H9 (cell line): ENCODE measurements around the gene EFNA5. TPM values are rescaled to one million over a fixed set of nuclear protein-coding genes. Genes with fewer than 3 reads are reported as not detected.

ENCODE experiments used
- DNase-seq: peaks from one replicate; pipeline ENCODE4 v3.0.0-alpha.2; 2017
- H2AFZ ChIP-seq: one replicate; pipeline ENCODE4 v1.6.1; 2013; ENCODE audit warnings: mild to moderate bottlenecking, low read length, control low read depth, moderate library complexity
- H2AK5ac ChIP-seq: 2 replicates; pipeline ENCODE4 v1.6.1; 2013; ENCODE audit warnings: low read length, control low read depth, mixed read lengths; ENCODE audit not compliant: insufficient read length
- H2BK120ac ChIP-seq: one replicate; pipeline ENCODE4 v1.6.1; 2013; ENCODE audit warnings: low read depth, mild to moderate bottlenecking, low read length, control low read depth, inconsistent platforms; ENCODE audit not compliant: poor library complexity, severe bottlenecking
- H2BK12ac ChIP-seq: 2 replicates; pipeline ENCODE4 v1.6.1; 2013; ENCODE audit warnings: low read length, control low read depth, mixed read lengths, low read depth; ENCODE audit not compliant: insufficient read length
- H2BK15ac ChIP-seq: 2 replicates; pipeline ENCODE4 v1.6.1; 2013; ENCODE audit warnings: low read depth, low read length, control low read depth
- H2BK20ac ChIP-seq: one replicate; pipeline ENCODE4 v1.6.1; 2013; ENCODE audit warnings: low read depth, mild to moderate bottlenecking, low read length, control low read depth, inconsistent platforms; ENCODE audit not compliant: poor library complexity, severe bottlenecking
- H2BK5ac ChIP-seq: 2 replicates; pipeline ENCODE4 v1.6.1; 2013; ENCODE audit warnings: low read length, control low read depth, mixed read lengths; ENCODE audit not compliant: insufficient read length
- H3K14ac ChIP-seq: 2 replicates; pipeline ENCODE4 v1.6.1; 2013; ENCODE audit warnings: low read length, control low read depth; ENCODE audit not compliant: insufficient read depth
- H3K18ac ChIP-seq: 2 replicates; pipeline ENCODE4 v1.6.1; 2013; ENCODE audit warnings: low read depth, mild to moderate bottlenecking, mixed read lengths, low read length, control low read depth; ENCODE audit not compliant: insufficient read length
- H3K23ac ChIP-seq: 2 replicates; pipeline ENCODE4 v1.6.1; 2013; ENCODE audit warnings: low read length, control low read depth, mixed read lengths, low read depth; ENCODE audit not compliant: insufficient read length
- H3K23me2 ChIP-seq: 2 replicates; pipeline ENCODE4 v1.6.1; 2013; ENCODE audit warnings: low read depth, mild to moderate bottlenecking, mixed read lengths, low read length, control low read depth; ENCODE audit not compliant: insufficient read length, poor library complexity, severe bottlenecking
- H3K27ac ChIP-seq: 2 replicates; pipeline ENCODE4 v1.5.1; 2013; ENCODE audit warnings: low read length, control low read depth, mixed read lengths, low read depth; ENCODE audit not compliant: insufficient read length
- H3K27me3 ChIP-seq: 2 replicates; pipeline ENCODE4 v1.6.1; 2013; ENCODE audit warnings: low read length, control low read depth, inconsistent platforms; ENCODE audit not compliant: insufficient read depth
- H3K4ac ChIP-seq: 2 replicates; pipeline ENCODE4 v1.6.1; 2013; ENCODE audit warnings: low read depth, mild to moderate bottlenecking, control low read depth, inconsistent platforms, low read length, moderate library complexity
- H3K4me1 ChIP-seq: 2 replicates; pipeline ENCODE4 v1.6.1; 2013; ENCODE audit warnings: low read length, control low read depth, inconsistent platforms; ENCODE audit not compliant: insufficient read depth
- H3K4me2 ChIP-seq: 2 replicates; pipeline ENCODE4 v1.6.1; 2013; ENCODE audit warnings: low read length, control low read depth, mixed read lengths; ENCODE audit not compliant: insufficient read length, insufficient read depth
- H3K56ac ChIP-seq: 2 replicates; pipeline ENCODE4 v1.6.1; 2013; ENCODE audit warnings: low read depth, mild to moderate bottlenecking, mixed read lengths, low read length, control low read depth; ENCODE audit not compliant: insufficient read length
- H3K79me1 ChIP-seq: 2 replicates; pipeline ENCODE4 v1.6.1; 2013; ENCODE audit warnings: low read depth, mild to moderate bottlenecking, moderate library complexity, low read length, control low read depth, inconsistent platforms; ENCODE audit not compliant: insufficient read depth, poor library complexity, severe bottlenecking
- H3K79me2 ChIP-seq: 2 replicates; pipeline ENCODE4 v1.6.1; 2013; ENCODE audit warnings: low read length, control low read depth, inconsistent platforms; ENCODE audit not compliant: insufficient read depth
- H3K9ac ChIP-seq: 2 replicates; pipeline ENCODE4 v1.6.1; 2013; ENCODE audit warnings: low read length, control low read depth, mixed read lengths; ENCODE audit not compliant: insufficient read length; ENCODE audit errors: extremely low read depth
- H3K9me3 ChIP-seq: one replicate; pipeline ENCODE4 v1.6.1; 2013; ENCODE audit warnings: low read depth, low read length, inconsistent platforms; ENCODE audit not compliant: control insufficient read depth
- H3T11ph ChIP-seq: one replicate; pipeline ENCODE4 v1.6.1; 2013; ENCODE audit warnings: mild to moderate bottlenecking, low read length, control low read depth, inconsistent platforms
- H4K20me1 ChIP-seq: one replicate; pipeline ENCODE4 v1.6.1; 2013; ENCODE audit not compliant: control insufficient read depth, insufficient read length, insufficient read depth
- H4K5ac ChIP-seq: 2 replicates; pipeline ENCODE4 v1.6.1; 2013; ENCODE audit warnings: low read depth, mild to moderate bottlenecking, mixed read lengths, low read length, control low read depth; ENCODE audit not compliant: insufficient read length
- H4K8ac ChIP-seq: replicated peaks from 2 replicates; pipeline ENCODE4 v1.6.1; 2013; ENCODE audit warnings: low read length, control low read depth, mixed read lengths, low read depth; ENCODE audit not compliant: insufficient read length
- H4K91ac ChIP-seq: 2 replicates; pipeline ENCODE4 v1.6.1; 2013; ENCODE audit warnings: low read depth, mild to moderate bottlenecking, moderate library complexity, mixed read lengths, low read length, control low read depth; ENCODE audit not compliant: insufficient read length
- H3K27ac Mint-ChIP-seq, 3 experiments: 2 replicates in 2 of 3; 3 replicates in 1 of 3; pipeline ENCODE4 v1.8.0; 2020 to 2021; ENCODE audit warnings: mixed read lengths in 3 of 3, mild to moderate bottlenecking in 1 of 3, moderate library complexity in 1 of 3
- H3K27me3 Mint-ChIP-seq: 2 replicates; pipeline ENCODE4 v1.8.0; 2021; ENCODE audit warnings: low read depth, mild to moderate bottlenecking, moderate library complexity, mixed read lengths
- H3K36me3 Mint-ChIP-seq, 3 experiments: 2 replicates in 2 of 3; 3 replicates in 1 of 3; pipeline ENCODE4 v1.8.0; 2020 to 2021; ENCODE audit warnings: low read depth in 3 of 3, mixed read lengths in 3 of 3; ENCODE audit not compliant: insufficient read depth in 1 of 3
- H3K4me1 Mint-ChIP-seq, 2 experiments: 2 replicates each; pipeline ENCODE4 v1.8.0; 2020; ENCODE audit warnings: mixed read lengths in 2 of 2
- H3K4me3 Mint-ChIP-seq, 2 experiments: 2 replicates in 1 of 2; 3 replicates in 1 of 2; pipeline ENCODE4 v1.8.0; 2020 to 2021; ENCODE audit warnings: mild to moderate bottlenecking in 2 of 2, mixed read lengths in 2 of 2, moderate library complexity in 1 of 2
- H3K9me3 Mint-ChIP-seq, 2 experiments: 2 replicates in 1 of 2; 3 replicates in 1 of 2; pipeline ENCODE4 v1.8.0; 2020; ENCODE audit warnings: mild to moderate bottlenecking in 2 of 2, mixed read lengths in 2 of 2, moderate library complexity in 1 of 2
- total RNA-seq: library from RNA; stranded (reverse); gene quantifications from 2 replicates; pipeline ENCODE4 v1.2.1, GENCODE V29; 2021
- TF ChIP-seq, protein P1 (sequence below): fragments of 200-600 bp; sonication (generic); conservative IDR thresholded peaks from 3 replicates; pipeline ENCODE4 v1.8.0; 2021; ENCODE audit warnings: antibody characterized with exemption, mild to moderate bottlenecking

EFNA5 gene
- total RNA-seq, 1 experiment from 2014 or later, result 20.4 TPM

- TF ChIP-seq, protein P1, sequence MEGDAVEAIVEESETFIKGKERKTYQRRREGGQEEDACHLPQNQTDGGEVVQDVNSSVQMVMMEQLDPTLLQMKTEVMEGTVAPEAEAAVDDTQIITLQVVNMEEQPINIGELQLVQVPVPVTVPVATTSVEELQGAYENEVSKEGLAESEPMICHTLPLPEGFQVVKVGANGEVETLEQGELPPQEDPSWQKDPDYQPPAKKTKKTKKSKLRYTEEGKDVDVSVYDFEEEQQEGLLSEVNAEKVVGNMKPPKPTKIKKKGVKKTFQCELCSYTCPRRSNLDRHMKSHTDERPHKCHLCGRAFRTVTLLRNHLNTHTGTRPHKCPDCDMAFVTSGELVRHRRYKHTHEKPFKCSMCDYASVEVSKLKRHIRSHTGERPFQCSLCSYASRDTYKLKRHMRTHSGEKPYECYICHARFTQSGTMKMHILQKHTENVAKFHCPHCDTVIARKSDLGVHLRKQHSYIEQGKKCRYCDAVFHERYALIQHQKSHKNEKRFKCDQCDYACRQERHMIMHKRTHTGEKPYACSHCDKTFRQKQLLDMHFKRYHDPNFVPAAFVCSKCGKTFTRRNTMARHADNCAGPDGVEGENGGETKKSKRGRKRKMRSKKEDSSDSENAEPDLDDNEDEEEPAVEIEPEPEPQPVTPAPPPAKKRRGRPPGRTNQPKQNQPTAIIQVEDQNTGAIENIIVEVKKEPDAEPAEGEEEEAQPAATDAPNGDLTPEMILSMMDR, result no peak
- H2BK20ac ChIP-seq, result no peak overlapping the region
- H3K79me2 ChIP-seq, result no peaks in the 10 kb centered on the region
- peaks cover 3 to 10% (median 4%) of the 10 kb centered on the region in 3 experiments; a peak in 5 of 7 replicates for H3K36me3 Mint-ChIP-seq
- no peak overlapping the region for H3K4me3 Mint-ChIP-seq
- H3K4me2 ChIP-seq, result no peak overlapping the region
- H3K27ac ChIP-seq, result no peak overlapping the region
- H2BK12ac ChIP-seq, result no peak overlapping the region
- no peaks in the 10 kb centered on the region for H3K27me3 Mint-ChIP-seq
- H3K79me1 ChIP-seq, result peaks cover 2% of the 10 kb centered on the region
- H2BK5ac ChIP-seq, result no peak overlapping the region
- H3K56ac ChIP-seq, result no peak overlapping the region
- H3K4me1 Mint-ChIP-seq, result peaks cover 60 to 63% of the 10 kb centered on the region in 2 experiments
- H2BK15ac ChIP-seq, result no peak overlapping the region
- H2AFZ ChIP-seq, result no peak overlapping the region
- H4K8ac ChIP-seq, result no peak overlapping the region
- H3K18ac ChIP-seq, result no peak overlapping the region
- no peak overlapping the region for H3K23ac ChIP-seq
- no peaks in the 10 kb centered on the region for H3K23me2 ChIP-seq
- H3K4me1 ChIP-seq, result 0 out of 2 replicates have a peak, but pooled peaks cover 9% of the 10 kb centered on the region
- H3K14ac ChIP-seq, result no peak overlapping the region
- no peak overlapping the region for H2AK5ac ChIP-seq
- no peak overlapping the region for H3K27ac Mint-ChIP-seq
- no peak for DNase-seq
- no peaks in the 10 kb centered on the region for H3K27me3 ChIP-seq
- H2BK120ac ChIP-seq, result no peak overlapping the region
- no peak overlapping the region for H4K91ac ChIP-seq
- H3K9me3 ChIP-seq, result no peaks in the 10 kb centered on the region
- H3T11ph ChIP-seq, result no peak overlapping the region
- no peak overlapping the region for H3K4ac ChIP-seq
- H4K20me1 ChIP-seq, result no peaks in the 10 kb centered on the region
- no peak overlapping the region for H3K9ac ChIP-seq
- H4K5ac ChIP-seq, result no peak overlapping the region
- H3K9me3 Mint-ChIP-seq, result peaks cover 3 to 4% of the 10 kb centered on the region in 2 experiments; a peak in 4 of 5 replicates
Measured at GRCh38 chr5:107456281-107456715, 214.4 kb downstream of the EFNA5 start.
